GM19025 (cell line): ENCODE results near the gene TSPEAR.

ENCODE experiments used
- ATAC-seq: cut with Tn5 transposase; IDR thresholded peaks from one replicate; pipeline ENCODE4 v1.9.1; 2021; ENCODE audit warnings: mild to moderate bottlenecking, low read depth, moderate library complexity; ENCODE audit not compliant: unreplicated experiment

TSPEAR gene

GRCh38 chr21:44462086-44462833 is 249.1 kb downstream of the TSPEAR start:
- no peak for ATAC-seq

GRCh38 chr21:44461464-44462001 is 249.8 kb downstream of the TSPEAR start:
- ATAC-seq = no peak

GRCh38 chr21:44461005-44461404 is 250.4 kb downstream of the TSPEAR start:
- no peak for ATAC-seq

- ATAC-seq = no peak
These were observed 251.0 kb downstream of the TSPEAR start for GRCh38 chr21:44460441-44460755.

GRCh38 chr21:44459712-44460440 is 251.5 kb downstream of the TSPEAR start:
- ATAC-seq = no peak

- ATAC-seq = no peak
These were observed 252.2 kb downstream of the TSPEAR start for GRCh38 chr21:44458971-44459711.

GRCh38 chr21:44456915-44457736 is 254.2 kb downstream of the TSPEAR start:
- no peak for ATAC-seq

GRCh38 chr21:44456214-44456914 is 255.0 kb downstream of the TSPEAR start:
- ATAC-seq = no peak

GRCh38 chr21:44455524-44456213 is 255.7 kb downstream of the TSPEAR start:
- ATAC-seq = no peak

- no peak for ATAC-seq
These were observed 256.4 kb downstream of the TSPEAR start, which contains the start of gene LRRC3 for GRCh38 chr21:44454747-44455523. LRRC3 (plus strand) TSS chr21:44455510; CDS start chr21:44456645, 1,135 bp downstream.

GRCh38 chr21:44454058-44454457 is 257.3 kb downstream of the TSPEAR start:
- no peak for ATAC-seq

- no peak for ATAC-seq
These were observed 258.3 kb downstream of the TSPEAR start for GRCh38 chr21:44453120-44453519.

GRCh38 chr21:44450999-44451398 is 260.4 kb downstream of the TSPEAR start:
- no peak for ATAC-seq

GRCh38 chr21:44450402-44450801 is 261.0 kb downstream of the TSPEAR start:
- no peak for ATAC-seq

- no peak for ATAC-seq
These were observed 261.7 kb downstream of the TSPEAR start for GRCh38 chr21:44449473-44450363.

- ATAC-seq = no peak
These were observed 262.7 kb downstream of the TSPEAR start for GRCh38 chr21:44448651-44449131.
